ENCODE measurements around the gene FBN1. TPM values are rescaled to one million over a fixed set of nuclear protein-coding genes. Genes with fewer than 3 reads are reported as not detected.

The FBN1 gene
- total and polyA plus RNA-seq, 5 donors: 17.9 to 101 (median 63.1) TPM

DNA sequence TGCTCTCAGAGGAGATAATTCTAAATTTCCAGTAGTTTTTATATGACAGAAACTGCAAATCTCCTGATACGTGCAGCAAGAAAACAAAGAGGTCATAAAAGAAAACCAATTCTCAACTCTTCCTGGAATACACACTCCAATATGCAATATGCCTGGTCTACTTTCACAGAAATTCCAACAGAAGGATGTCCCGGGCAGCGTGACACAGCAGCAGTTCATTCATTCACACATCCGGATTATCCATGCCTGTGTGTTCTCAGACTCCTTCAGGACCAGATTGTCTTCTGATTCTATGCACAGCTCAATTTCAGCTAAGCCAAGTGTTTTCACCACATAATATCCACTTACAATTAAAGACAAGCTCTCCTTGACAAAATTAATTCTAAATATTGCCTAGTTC lies 64.3 kb downstream of the FBN1 start:
- Histone ChIP-seq H3K9me3 (ENCODE audit: control insufficient read depth, low read length) (no peaks in the 10 kb centered on the region), H3K27me3 (ENCODE audit: control insufficient read depth, insufficient read depth) (no peaks in the 10 kb centered on the region), H3K27ac (ENCODE audit: low read length) (peak overlapping the region; percentile 42), H3K4me3 (ENCODE audit: low read length) (no peak overlapping the region), H3K4me1 (ENCODE audit: control insufficient read depth, insufficient read depth, low read length) (peaks cover 5% of the 10 kb centered on the region)
- intact Hi-C loops (cut with DNase I): no loop called here
- 52% methylated on average over 4 of the region's 4 CpGs for WGBS
- ATAC-seq: no peak
- DNase-seq: no peak

DNA sequence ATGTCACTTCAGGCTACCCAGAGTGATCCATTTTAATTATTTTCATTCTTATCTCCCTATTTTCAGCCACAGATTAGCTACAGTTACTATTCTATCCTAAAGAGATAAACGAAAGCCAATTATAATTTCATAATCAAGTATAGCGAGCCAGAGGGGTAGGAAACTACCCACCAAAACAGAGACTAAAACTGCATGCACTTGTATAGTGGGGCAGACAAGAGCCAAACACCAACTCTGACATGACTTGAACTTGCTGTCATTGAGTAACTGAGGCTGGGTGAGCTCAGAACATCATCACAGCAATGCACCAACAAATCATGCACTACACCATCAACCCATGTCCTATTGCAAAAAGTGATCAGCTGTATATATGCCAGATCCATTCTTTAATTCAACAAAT lies 64.8 kb downstream of the FBN1 start:
- intact Hi-C loops (cut with DNase I): no loop called here
- Histone ChIP-seq H3K27ac (ENCODE audit: low read length) (no peak overlapping the region), H3K4me1 (ENCODE audit: control insufficient read depth, insufficient read depth, low read length) (peaks cover 5% of the 10 kb centered on the region), H3K4me3 (ENCODE audit: low read length) (no peak overlapping the region), H3K9me3 (ENCODE audit: control insufficient read depth, low read length) (no peaks in the 10 kb centered on the region), H3K27me3 (ENCODE audit: control insufficient read depth, insufficient read depth) (no peaks in the 10 kb centered on the region)
- DNase-seq (no peak), ATAC-seq (peak; percentile 71 to 74)
- WGBS: 51% methylated on average over 2 of the region's 2 CpGs

DNA sequence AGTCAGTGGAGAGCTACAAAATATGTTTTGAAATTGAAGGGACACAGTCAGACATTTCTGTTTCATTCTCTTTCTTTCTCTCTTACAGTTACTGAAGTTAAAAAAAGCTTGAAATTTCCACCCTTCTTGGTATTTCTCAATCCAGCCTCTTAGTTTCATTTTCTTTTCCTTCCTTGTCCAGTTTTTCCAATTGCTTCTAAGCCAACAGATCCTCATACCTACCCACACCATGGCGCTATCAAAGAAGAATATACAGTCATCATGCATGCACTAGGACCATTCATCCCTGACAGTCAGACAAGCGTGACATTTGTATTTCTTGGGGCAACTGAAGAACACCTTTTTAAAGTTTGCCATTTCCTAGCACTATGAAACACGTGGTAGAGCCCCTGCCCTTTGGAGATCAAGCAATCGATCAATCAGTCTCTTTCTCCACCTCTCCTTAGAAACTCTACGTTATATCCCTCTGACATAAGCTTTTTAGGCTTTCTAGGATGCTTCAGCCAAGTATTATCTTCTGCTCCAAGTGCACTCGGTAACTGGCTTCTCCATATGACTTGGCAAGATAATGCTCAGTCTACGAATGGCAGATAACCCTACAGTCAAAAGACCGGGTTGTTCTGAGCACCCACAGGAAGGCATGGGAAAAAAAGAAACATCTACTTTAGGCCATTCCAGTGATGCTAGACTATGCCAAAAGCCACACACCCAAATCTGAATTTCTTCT lies 65.4 kb downstream of the FBN1 start:
- no peak for DNase-seq
- no peaks in the 10 kb centered on the region for H3K9me3 ChIP-seq (ENCODE audit: control insufficient read depth, low read length)
- peaks cover 5% of the 10 kb centered on the region for H3K4me1 ChIP-seq (ENCODE audit: control insufficient read depth, insufficient read depth, low read length)
- peak overlapping the region; percentile 3 for H3K27ac ChIP-seq (ENCODE audit: low read length)
- intact Hi-C loops (cut with DNase I): no loop called here
- 44% methylated on average over 8 of the region's 8 CpGs for WGBS
- ATAC-seq: peak; percentile 83
- H3K4me3 ChIP-seq (ENCODE audit: low read length): no peak overlapping the region
- no peaks in the 10 kb centered on the region for H3K27me3 ChIP-seq (ENCODE audit: control insufficient read depth, insufficient read depth)

DNA sequence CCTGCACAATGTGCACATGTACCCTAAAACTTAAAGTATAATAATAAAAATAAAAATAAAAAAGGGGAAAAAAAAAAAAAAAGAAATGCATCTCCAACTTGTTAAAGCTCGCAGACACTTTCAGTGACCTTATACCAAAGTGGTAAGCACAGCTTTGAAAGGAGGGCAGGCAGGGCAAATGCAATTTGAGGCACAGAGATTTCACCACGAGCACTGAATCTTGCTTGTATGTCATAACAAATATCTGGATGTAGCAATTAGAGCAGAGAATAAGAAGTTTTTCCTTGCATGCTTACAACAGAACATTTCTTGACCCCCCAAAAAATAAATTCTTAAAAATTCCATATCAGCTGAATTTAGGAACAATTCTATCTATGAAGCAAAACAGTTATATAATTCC lies 66.5 kb downstream of the FBN1 start:
- ATAC-seq (no peak), DNase-seq (no peak)
- WGBS: 80% methylated on average over 2 of the region's 2 CpGs
- H3K9me3 ChIP-seq (ENCODE audit: control insufficient read depth, low read length): no peaks in the 10 kb centered on the region
- no peaks in the 10 kb centered on the region for H3K27me3 ChIP-seq (ENCODE audit: control insufficient read depth, insufficient read depth)
- intact Hi-C loops (cut with DNase I): no loop called here
- H3K4me3 ChIP-seq (ENCODE audit: low read length): no peak overlapping the region
- peaks cover 5% of the 10 kb centered on the region for H3K4me1 ChIP-seq (ENCODE audit: control insufficient read depth, insufficient read depth, low read length)
- H3K27ac ChIP-seq (ENCODE audit: low read length): no peak overlapping the region

DNA sequence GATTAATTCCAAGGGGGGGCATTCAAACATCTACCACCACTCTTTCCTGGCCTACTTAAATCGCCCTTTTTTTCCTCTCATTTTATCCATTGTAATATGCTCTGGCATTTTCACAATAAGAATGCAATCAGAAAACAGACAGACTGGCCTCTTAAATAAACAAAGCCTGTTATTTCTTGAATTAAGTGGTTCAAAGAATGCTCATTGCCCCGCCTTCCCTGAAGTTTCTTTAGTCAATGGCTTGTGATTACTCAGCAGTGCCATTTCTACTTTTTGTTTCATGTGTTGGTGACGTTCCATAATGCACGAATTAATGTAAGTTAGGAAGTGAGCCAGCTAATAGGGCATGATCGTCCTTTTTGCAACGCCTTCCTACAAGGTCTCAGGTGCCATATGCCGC lies 68.0 kb downstream of the FBN1 start:
- 89% methylated on average over 7 of the region's 7 CpGs for WGBS
- ATAC-seq (no peak), DNase-seq (no peak)
- H3K4me1 ChIP-seq (ENCODE audit: control insufficient read depth, insufficient read depth, low read length): peaks cover 3% of the 10 kb centered on the region
- intact Hi-C loops (cut with DNase I): no loop called here
- H3K27me3 ChIP-seq (ENCODE audit: control insufficient read depth, insufficient read depth): no peaks in the 10 kb centered on the region
- no peak overlapping the region for H3K27ac ChIP-seq (ENCODE audit: low read length)
- no peak overlapping the region for H3K4me3 ChIP-seq (ENCODE audit: low read length)
- no peaks in the 10 kb centered on the region for H3K9me3 ChIP-seq (ENCODE audit: control insufficient read depth, low read length)

DNA sequence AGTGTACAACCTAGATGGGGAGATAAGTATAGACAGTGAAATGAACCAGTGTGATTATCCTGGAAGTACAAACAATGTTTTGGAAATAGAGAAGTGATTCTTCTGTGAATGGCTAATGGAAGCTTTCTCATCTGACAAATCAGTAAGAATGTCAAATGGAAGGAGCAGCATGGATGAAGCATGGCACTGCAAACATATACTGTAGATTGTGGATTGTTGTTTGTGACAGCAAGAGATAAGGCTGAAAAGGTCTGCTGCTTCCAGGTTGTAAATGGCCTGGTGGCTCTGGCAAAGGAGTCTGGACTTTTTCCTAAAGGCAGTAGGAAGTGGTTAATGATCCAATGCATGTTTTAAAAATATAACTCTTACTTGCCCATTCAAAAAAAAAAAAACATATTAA lies 71.3 kb downstream of the FBN1 start:
- Histone ChIP-seq H3K4me1 (ENCODE audit: control insufficient read depth, insufficient read depth, low read length) (no peaks in the 10 kb centered on the region), H3K27ac (ENCODE audit: low read length) (no peak overlapping the region), H3K27me3 (ENCODE audit: control insufficient read depth, insufficient read depth) (no peaks in the 10 kb centered on the region), H3K4me3 (ENCODE audit: low read length) (no peak overlapping the region), H3K9me3 (ENCODE audit: control insufficient read depth, low read length) (no peaks in the 10 kb centered on the region)
- DNase-seq: no peak
- ATAC-seq: no peak
- intact Hi-C loops (cut with DNase I): no loop called here

DNA sequence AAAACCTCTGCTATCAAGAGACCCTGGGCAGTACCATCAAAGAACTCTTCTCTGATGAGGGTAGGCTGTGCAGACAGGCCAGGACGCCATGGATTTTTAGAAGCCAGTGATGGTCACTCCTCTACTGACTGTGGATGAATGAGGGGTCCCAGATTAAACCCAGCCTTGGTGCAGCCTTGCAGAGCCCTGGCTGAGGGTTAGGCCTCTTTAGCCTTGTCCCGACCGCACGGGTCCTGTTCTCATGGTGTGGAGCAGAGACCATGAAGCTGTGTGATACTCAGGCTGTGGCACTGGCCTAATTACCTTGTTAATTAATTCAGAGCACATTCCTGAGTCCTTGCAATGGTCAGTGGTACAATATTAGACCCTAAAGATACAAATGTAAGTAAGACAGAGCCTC lies 71.7 kb downstream of the FBN1 start:
- intact Hi-C loops (cut with DNase I): no loop called here
- no peak for ATAC-seq
- H3K4me3 ChIP-seq (ENCODE audit: low read length): no peak overlapping the region
- no peak for DNase-seq
- 83% methylated on average over 4 of the region's 4 CpGs for WGBS
- H3K4me1 ChIP-seq (ENCODE audit: control insufficient read depth, insufficient read depth, low read length): no peaks in the 10 kb centered on the region
- H3K9me3 ChIP-seq (ENCODE audit: control insufficient read depth, low read length): no peaks in the 10 kb centered on the region
- no peak overlapping the region for H3K27ac ChIP-seq (ENCODE audit: low read length)
- no peaks in the 10 kb centered on the region for H3K27me3 ChIP-seq (ENCODE audit: control insufficient read depth, insufficient read depth)

DNA sequence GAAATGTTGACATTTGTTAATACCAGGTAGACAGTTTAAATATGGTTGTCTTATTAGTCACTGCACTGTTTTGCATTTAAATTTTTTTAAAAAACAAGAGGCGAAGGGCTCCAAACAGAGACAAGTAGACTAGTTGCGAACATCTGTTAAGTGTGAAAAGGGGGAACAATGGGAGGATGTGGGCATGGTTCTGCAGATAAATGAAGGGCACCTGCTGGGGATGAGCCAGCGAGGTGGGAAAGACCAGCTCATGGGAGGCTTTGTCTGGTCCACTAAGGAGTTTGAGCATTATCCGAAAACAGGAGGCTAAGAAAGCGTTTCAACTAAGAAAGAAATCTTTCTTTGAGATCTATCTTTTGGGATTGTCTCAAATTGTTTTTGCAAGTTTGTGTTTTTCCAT lies 72.7 kb downstream of the FBN1 start:
- intact Hi-C loops (cut with DNase I): no loop called here
- no peak overlapping the region for H3K4me3 ChIP-seq (ENCODE audit: low read length)
- H3K27me3 ChIP-seq (ENCODE audit: control insufficient read depth, insufficient read depth): no peaks in the 10 kb centered on the region
- 94% methylated on average over 5 of the region's 5 CpGs for WGBS
- no peak overlapping the region for H3K27ac ChIP-seq (ENCODE audit: low read length)
- ATAC-seq: no peak
- DNase-seq: no peak
- no peaks in the 10 kb centered on the region for H3K4me1 ChIP-seq (ENCODE audit: control insufficient read depth, insufficient read depth, low read length)
- H3K9me3 ChIP-seq (ENCODE audit: control insufficient read depth, low read length): no peaks in the 10 kb centered on the region

DNA sequence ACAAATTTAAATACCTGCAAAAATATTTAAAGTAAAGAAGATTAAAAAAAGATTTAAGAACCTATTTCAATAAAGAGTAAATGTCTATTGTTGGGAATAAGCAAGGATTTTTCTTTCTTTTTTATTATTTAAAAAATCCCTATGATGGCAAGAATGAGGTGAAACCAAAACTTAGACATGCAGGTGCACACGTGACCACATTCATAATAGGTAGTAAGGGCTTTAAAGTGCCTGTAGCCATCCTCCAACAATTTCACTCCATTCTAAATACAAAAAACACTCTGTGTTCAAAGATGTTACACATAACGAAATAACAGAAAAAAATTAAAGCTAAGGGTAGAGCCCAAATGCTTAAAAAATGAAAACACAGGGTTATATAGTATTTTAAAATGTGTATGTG lies 74.0 kb downstream of the FBN1 start:
- no peak for DNase-seq
- 93% methylated on average over 2 of the region's 2 CpGs for WGBS
- Histone ChIP-seq H3K27me3 (ENCODE audit: control insufficient read depth, insufficient read depth) (no peaks in the 10 kb centered on the region), H3K4me3 (ENCODE audit: low read length) (no peak overlapping the region), H3K9me3 (ENCODE audit: control insufficient read depth, low read length) (no peaks in the 10 kb centered on the region), H3K4me1 (ENCODE audit: control insufficient read depth, insufficient read depth, low read length) (peaks cover 3% of the 10 kb centered on the region), H3K27ac (ENCODE audit: low read length) (no peak overlapping the region)
- intact Hi-C loops (cut with DNase I): no loop called here
- no peak for ATAC-seq

DNA sequence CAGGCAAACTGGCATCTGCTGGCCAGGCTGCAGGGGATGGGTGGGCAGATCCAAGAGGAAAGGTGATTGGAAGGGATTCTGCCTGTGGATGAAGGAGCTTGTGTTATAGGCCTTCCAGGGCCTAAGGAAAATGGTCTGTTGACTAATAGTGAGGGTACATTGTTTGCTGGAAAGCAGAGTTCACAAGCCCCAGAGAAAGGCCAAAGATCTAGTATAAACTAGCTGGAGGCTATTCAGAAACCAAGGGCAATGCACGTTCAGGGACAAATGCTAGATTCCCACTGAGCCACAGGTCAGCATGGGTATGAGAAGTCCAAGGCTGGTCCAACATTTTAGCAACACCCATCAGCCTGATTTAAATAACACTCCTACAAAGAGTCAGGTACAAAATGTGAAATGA lies 74.7 kb downstream of the FBN1 start:
- ATAC-seq: peak in 1 of 2 donors; percentile 43
- H3K27me3 ChIP-seq (ENCODE audit: control insufficient read depth, insufficient read depth): no peaks in the 10 kb centered on the region
- no peak for DNase-seq
- WGBS: 42% methylated on average over 1 of the region's 1 CpG
- intact Hi-C loops (cut with DNase I): no loop called here
- peaks cover 3% of the 10 kb centered on the region for H3K4me1 ChIP-seq (ENCODE audit: control insufficient read depth, insufficient read depth, low read length)
- H3K4me3 ChIP-seq (ENCODE audit: low read length): no peak overlapping the region
- H3K9me3 ChIP-seq (ENCODE audit: control insufficient read depth, low read length): no peaks in the 10 kb centered on the region
- no peak overlapping the region for H3K27ac ChIP-seq (ENCODE audit: low read length)

DNA sequence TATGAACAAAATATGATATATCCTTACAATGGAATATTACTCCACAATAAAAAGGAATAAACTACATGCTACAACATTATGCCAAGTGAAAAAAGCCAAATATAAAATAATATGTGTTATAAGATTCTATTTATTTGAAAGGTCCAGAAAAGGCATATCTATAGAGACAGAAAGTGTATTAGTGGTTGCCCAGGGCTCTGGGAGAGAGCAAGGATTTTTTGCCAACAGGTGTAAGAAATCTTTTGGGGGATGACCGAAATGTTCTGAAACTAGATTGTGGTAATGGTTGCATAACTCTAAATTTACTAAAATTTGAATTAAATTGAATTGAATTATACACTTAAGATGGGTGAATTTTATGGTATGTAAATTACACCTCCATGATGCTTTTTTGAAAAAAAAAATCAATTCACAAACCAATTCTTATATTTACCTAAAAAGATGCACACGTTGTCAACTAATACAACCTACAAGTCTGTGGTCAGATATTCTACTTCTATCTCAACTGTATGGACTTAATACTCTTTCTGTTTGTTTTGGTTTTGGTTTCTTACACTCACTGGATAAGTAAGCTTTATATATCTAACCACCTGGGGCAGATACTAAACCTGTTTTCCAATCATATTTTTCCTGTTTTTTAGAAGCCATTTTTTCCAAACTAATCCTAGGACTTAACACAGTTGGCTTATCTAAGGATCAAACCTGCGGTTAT lies 75.8 kb downstream of the FBN1 start:
- WGBS: 95% methylated on average over 3 of the region's 3 CpGs
- H3K27ac ChIP-seq (ENCODE audit: low read length): no peak overlapping the region
- DNase-seq (no peak), ATAC-seq (no peak)
- no peaks in the 10 kb centered on the region for H3K27me3 ChIP-seq (ENCODE audit: control insufficient read depth, insufficient read depth)
- H3K9me3 ChIP-seq (ENCODE audit: control insufficient read depth, low read length): no peaks in the 10 kb centered on the region
- intact Hi-C loops (cut with DNase I): no loop called here
- peaks cover 4% of the 10 kb centered on the region for H3K4me1 ChIP-seq (ENCODE audit: control insufficient read depth, insufficient read depth, low read length)
- H3K4me3 ChIP-seq (ENCODE audit: low read length): no peak overlapping the region
